ENCODE measurements around the gene ADGRB3. TPM values are rescaled to one million over a fixed set of nuclear protein-coding genes. Genes with fewer than 3 reads are reported as not detected.
"Not testable (repeated sequence)": the region's sequence is repeated elsewhere in the genome, so short reads cannot be mapped to it uniquely, and the experiment has no call there.

Gene ADGRB3
- total RNA-seq, 1 experiment from 2014 or later, result 2.0 TPM

DNA sequence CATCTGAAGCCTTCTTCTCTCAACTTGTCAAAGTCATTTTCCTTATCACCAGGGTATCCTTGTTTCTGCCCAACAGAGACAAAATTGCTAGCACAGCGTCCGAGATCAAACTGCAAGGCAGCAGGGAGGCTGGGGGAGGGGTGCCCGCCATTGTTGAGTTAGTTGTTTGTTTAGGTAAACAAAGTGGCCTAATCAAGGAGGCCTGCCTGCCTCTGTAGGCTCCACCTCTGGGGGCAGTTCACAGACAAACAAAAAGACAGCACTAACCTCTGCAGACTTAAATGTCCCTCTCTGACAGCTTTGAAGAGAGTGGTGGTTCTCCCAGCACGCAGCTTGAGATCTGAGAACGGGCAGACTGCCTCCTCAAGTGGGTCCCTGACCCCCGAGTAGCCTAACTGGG is 155.0 kb downstream of the ADGRB3 start:
- not testable (repeated sequence) for DNase-seq (ENCODE audit: low read depth)

DNA sequence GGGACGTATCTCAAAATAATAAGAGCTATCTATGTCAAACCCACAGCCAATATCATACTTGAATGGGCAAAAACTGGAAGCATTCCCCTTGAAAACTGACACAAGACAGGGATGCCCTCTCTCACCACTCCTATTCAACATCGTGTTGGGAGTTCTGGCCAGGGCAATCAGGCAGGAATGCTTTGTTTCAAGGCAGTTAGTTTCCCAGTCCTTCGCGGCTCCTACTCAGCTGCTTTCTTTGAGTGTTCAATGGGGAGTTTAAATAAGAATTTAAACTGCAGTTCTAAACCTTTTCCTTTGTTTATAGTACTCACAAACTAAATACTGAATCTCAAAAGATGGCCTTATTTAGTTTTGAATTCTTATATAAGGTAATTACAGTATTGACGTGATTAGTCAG is 179.9 kb downstream of the ADGRB3 start:
- DNase-seq (ENCODE audit: low read depth), result not testable (repeated sequence)

DNA sequence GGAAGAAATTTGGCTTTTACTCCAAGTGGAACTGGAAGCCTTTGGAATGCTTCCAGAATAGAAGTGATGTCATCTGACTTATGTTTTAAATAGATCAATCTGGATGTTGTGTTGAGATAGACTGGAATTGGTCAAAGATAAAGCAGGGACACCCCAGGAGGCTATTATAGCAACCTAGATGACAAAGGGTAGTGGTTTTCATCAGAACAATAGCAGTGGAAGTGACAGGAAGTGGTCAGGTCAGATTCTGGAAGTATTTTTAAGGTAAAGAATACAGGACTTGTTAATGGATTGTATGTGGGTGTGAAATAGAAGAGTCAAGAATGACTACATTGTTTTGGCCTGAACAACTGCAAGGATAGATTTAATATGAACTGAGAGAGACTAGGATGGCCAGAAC is 191.4 kb downstream of the ADGRB3 start:
- no peak for DNase-seq (ENCODE audit: low read depth)

DNA sequence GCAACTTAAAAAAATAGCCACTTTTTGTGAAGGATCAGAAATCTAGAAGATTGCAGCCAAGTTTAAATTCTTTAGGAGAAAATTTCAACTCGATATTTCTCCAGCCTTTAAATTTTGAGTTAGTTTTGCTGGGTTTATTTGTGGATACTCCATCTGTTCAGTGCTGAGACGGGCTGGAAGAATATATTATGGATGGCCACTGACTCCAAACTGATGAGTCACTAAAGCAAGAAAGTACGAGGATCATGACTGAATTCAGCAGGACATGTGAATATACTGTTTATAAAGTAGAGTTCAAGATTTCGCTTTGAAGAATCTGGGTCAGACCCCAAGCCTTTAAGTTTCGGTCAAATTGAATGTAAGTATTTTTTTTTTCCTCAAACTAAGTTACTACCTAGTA is 199.5 kb downstream of the ADGRB3 start:
- DNase-seq (ENCODE audit: low read depth), result peak; percentile 62

DNA sequence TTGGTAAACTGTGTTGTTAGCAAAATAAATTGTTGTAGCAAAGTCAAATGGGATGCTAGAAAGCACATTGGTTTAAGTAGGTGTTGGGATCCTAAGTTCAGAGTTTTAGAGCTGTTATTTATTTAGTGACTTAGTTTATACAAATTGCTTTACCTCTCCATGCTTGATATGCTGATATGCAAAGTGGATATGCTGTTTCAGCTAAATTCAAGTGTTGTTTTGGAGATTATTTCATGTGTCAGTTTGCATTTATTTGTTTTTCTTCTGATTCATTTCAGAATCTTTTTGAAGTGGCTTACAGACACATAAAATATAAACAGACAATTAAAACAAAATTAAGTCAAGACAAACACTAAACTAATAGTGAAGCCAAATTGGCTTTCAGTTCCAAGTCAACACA is 203.5 kb downstream of the ADGRB3 start:
- no peak for DNase-seq (ENCODE audit: low read depth)

DNA sequence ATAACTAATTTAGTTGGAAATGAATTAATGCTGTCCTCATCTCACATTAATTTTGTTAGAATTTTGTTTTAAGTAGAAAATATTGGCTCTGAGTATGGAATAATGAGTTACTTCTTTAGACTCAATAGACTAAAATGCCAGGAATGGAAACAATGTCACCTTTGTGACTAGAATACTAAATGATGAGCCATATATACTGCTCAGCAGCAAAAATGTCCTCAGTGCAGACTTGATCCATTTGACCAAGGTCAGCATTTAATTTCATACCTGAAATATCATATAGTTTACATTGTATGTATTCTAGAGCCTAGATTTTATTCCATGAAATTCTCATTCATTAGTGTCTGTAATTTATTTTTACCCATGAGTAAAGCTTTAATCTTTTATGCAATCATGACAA is 217.7 kb downstream of the ADGRB3 start:
- no peak for DNase-seq (ENCODE audit: low read depth)

DNA sequence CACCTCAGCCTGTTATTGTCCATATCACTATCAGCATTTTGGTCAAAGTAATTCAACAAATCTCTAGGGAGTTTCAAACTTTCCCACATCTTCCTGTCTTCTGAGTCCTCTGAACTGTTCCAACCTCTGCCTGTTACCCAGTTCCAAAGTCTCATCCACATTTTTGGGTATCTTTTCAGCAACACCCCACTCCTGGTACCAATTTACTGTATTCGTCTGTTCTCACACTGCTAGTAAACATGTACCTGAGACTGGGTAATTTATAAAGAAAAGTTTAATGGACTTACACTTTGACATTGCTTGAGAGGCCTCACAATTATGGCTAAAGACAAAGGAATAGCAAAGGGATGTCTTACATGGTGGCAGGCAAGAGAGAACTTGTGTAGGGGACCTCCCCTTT is 224.2 kb downstream of the ADGRB3 start:
- DNase-seq (ENCODE audit: low read depth), result no peak

DNA sequence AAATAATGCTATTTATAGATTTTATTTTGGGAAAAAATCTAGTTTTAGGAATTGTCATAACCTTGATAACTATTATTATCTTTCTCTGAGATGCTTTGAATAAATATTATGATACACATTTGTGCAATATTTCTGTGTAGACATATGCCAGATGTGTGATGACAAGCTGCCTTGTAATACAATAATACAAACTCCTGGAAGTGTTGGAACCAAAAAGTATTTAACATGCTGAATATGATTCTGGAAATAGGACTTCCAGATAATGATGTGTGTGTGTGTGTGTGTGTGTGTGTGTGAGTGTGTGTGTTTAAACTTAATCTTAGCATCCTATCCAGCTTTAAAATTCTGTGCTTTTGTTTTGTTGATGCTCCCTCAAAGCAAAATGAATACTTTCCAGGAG is 233.6 kb downstream of the ADGRB3 start:
- no peak for DNase-seq (ENCODE audit: low read depth)

DNA sequence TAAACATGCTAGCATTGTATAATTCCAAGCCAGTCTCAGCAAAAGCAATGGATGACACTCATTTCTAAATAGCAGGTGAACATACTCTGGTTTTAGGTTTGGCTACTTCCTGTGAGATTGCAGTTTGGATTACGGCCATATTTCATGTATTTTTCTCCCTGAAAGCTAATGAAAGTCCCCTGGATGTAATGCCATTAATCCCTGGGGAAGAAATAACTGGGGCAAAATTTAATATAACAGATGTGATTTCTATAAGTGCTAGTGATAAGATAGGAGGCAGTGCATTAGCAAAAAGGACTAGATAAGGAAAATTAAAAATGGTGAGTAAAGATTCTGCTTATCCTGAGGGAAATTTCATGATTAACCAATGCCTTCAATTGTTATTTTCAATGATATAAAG is 238.2 kb downstream of the ADGRB3 start:
- no peak for DNase-seq (ENCODE audit: low read depth)

DNA sequence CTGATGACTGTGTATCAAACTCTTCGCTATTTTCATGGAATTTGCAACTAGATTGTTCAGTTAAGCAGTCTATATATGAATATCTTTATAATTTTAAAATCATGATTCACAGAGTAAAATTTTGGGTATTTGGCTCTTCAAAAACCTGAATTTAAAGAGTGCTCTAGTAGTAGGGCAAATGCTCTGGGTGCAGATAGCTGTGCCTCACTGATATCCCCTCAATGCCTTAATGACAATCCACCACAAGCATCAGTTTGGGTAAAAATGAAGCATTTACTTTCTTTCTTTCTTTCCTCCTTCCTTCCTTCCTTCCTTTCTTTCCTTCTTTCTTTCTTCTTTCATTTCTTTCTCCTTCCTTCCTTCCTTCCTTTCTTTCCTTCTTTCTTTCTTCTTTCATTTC is 239.7 kb downstream of the ADGRB3 start:
- DNase-seq (ENCODE audit: low read depth), result no peak

DNA sequence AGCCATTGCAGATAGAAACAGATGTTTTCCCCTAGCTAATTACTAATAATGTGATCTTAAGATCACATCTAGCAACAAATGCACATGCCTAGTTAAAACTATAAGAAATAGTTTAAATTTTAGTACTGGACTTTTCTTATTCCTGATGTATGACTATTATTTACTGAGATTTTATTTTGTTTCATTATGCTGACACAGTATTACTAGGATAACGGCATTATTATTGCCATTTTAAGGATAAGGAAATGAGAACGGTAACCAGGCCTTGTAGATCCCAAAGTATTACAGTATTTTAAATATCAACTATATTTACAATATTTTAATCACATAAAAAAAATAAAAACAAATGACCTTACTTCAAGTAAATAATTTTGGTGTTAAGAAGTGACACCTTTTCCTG is 240.3 kb downstream of the ADGRB3 start:
- DNase-seq (ENCODE audit: low read depth), result no peak

DNA sequence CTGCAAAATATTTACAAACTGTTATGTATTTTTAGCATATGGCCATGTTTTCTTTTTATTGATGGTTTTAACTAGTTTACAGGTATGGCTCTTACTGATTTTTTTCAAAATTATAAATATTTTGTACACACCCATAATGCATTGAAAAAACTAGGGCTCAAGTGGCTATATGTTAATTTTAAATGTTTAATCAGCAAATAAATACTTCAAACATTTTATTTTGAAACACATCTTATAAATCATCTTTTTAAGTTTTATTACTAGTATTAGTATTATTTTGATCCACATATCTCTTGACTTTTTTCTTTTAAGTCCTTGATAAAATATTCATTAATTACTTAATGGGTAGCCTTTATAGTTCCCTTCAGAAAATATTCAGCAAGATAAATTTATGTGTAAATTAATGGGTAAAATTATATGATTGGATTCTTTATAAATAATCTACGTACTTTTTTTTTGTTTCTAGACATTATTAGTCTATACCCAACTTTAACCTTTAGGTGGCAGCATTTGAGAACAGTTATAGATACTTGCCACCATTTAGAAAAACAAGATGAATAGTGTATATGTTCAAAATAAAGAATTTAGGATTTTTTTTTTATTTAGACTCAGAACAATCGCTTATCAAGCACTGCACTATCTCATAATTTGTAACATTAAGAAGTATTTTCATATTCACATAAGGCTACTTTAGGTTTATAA is 241.9 kb downstream of the ADGRB3 start:
- peak; percentile 36 for DNase-seq (ENCODE audit: low read depth)

DNA sequence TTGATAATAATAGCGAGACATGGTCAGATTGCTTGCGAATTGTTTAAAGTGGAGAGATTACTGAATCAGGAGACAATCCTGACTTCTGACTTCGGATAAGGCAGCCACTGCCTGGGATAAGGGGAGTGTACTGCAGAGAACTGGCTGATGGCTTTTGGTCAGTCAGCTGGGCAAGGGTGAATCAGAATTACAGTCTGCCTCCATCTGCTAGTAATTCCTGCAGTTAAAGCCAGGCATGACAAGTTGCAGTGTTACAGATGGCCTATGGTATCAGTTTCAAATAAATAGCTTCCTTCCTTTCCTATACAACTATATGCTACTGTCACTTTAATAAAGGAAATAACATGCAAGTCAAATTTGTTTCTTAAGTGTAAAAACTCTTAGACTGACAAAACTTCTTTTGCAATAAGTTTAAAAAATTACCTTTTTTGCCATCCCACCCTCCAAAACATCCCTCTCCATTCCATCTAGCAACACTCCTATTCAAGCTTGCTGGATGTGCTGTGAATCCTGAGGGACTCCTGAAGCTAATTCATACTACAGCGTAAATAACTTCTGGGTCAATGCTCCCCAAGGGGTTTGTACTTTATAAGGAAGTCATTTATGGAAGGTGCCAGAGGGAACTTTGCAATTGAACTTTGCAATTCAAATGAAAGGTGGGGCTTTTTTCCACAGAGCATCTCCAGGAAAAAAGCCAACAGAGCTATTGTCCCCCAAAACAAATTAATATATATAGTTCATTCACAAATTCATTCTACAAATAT is 245.2 kb downstream of the ADGRB3 start:
- peak; percentile 41 for DNase-seq (ENCODE audit: low read depth)

DNA sequence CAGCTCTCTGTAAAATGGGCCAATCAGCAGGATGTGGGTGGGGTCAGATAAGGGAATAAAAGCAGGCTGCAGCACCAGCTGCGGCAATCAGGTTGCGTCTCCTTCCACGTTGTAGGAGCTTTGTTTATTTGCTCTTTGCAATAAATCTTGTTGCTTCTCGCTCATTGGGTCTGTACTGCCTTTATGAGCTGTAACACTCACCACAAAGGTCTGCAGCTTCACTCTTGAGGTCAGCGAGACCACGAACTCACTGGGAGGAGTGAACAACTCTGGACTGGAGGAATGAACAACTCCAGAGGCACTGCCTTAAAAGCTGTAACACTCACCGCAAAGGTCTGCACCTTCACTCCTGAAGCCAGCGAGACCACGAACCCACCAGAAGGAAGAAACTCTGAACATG is 248.2 kb downstream of the ADGRB3 start:
- peak; percentile 80 for DNase-seq (ENCODE audit: low read depth)

DNA sequence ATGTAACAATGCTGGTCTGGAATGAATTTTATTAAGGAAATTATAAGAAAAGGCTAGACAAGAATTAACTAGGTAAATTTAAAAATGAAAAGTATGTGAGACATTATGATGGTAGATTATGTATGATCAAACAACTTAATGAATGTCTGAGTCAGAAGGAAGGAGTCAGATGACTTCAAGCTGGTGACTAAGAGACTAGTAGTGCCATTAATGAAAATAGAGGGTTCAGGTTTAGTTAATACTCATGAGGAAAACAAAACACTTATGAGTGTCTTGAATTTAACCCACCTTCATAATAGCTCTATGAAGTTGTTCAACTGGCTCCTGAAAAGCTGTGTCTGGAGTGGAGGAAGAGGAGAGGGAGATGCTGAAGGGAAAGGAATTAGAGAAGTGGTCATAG is 256.3 kb downstream of the ADGRB3 start:
- DNase-seq (ENCODE audit: low read depth), result peak; percentile 41

DNA sequence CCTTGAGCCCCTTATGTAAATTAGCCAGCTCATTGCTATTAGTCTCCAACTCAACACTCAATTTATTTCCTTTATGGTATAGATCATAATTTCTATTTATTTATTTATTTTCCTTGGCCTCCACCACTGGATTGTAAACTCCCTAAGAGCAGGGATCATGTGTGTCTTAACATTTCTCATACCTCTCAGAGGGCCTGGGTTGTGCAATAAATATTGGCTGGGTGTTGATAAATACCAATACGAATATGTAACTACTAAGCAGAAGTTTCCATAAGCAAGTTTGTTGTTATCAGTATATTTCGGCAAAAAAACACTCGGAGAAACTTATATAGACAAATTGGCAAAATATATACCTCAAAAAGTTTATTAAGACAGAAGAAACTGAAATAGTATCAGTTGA is 257.4 kb downstream of the ADGRB3 start:
- no peak for DNase-seq (ENCODE audit: low read depth)

DNA sequence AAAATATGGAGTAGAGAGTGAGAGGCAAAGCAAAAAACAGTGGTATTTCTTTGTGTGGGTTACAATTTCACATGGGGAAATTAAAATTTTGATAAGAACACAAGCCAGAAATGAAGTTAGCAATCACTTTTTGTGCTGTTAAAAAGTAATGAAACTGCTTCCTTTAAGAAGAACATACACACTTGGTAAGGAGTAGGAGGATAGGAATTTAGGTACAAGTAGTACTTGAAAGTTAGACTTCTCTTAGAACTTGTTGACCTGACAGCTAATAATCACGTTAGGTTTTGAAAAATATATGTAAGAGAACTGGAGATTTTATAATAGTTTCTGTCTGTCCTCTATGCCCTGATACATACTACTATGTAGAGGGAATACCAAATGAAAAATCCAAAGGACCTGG is 260.8 kb downstream of the ADGRB3 start:
- no peak for DNase-seq (ENCODE audit: low read depth)

DNA sequence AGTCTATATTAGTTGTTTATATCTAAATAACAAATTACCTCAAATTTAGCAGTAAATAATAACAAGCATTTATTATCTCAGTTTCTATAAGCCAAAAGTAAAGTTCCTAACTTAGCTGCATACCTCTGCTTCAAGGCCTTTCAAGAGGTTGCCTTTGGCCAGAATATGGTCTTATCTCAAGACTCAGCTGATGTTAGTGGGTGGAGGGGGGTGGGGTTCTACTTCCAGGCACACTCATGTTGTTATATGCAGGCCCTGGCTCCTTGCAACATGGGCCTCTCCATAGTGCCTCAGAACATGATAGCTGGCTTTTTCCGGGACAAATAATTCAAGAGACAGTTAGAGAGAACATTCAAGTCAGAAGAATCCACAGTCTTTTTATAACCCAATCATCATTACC is 266.0 kb downstream of the ADGRB3 start:
- DNase-seq (ENCODE audit: low read depth), result no peak

DNA sequence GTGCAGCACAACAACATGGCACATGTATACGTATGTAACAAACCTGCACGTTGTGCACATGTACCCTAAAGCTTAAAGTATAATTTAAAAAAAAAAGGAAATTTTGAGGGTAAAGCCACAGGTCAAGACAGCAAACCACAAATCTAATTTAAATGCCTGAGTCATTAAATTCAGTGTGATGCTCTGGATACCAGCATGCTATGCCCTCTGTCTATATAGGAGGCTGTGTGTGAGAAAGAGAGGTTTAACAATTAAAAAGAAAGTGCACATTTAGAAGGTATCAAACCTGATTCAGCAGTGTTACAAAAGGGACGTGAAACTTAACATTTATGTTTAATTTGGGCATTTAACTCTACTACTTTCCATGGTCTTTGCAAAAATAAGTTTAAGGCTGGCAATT is 276.3 kb downstream of the ADGRB3 start:
- peak; percentile 50 for DNase-seq (ENCODE audit: low read depth)

DNA sequence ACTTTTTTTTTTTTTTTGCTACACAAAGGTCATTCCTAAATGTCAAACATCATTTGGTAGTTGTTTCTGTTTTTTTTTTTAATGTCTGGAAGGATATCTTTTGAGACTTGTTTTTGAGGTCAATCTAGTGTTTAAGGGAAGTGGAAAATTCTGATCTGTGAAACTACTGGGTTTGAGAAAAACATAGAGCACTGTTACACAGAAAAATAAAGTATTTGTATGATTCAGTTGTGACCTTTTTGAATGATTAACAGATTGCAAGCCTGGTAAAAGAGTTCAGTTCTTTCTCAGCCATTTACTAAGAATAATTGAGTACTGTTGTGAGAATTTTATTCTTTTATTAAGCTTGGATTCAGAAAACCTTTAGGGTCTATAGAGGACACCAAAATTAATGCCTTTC is 276.7 kb downstream of the ADGRB3 start:
- no peak for DNase-seq (ENCODE audit: low read depth)

DNA sequence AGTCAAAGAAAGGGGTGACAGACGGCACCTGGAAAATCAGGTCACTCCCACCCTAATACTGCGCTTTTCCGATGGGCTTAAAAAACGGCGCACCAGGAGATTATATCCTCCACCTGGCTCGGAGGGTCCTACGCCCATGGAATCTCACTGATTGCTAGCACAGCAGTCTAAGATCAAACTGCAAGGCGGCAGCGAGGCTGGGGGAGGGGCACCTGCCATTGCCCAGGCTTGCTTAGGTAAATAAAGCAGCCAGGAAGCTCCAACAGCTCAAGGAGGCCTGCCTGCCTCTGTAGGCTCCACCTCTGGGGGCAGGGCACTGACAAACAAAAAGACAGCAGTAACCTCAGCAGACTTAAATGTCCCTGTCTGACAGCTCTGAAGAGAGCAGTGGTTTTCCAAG is 277.7 kb downstream of the ADGRB3 start:
- not testable (repeated sequence) for DNase-seq (ENCODE audit: low read depth)

DNA sequence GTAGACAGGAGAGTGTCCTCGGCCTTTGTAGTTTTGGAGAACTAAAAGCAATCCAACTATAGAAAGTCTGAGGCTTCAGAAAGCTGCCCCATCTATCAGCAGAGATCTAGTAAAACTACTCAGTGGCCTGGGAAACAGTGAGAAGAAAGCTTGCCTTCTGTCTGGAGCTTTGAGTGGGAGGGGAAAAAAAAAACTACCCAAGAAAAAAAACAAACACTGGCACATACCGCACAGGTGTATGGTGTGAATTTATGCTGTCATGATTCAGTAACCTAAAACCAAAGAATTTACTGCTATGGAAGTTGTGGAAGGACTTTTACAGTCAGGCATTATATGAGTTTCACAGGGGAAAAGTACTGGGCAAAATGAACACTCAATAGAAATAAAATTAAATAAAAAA is 280.5 kb downstream of the ADGRB3 start:
- no peak for DNase-seq (ENCODE audit: low read depth)

DNA sequence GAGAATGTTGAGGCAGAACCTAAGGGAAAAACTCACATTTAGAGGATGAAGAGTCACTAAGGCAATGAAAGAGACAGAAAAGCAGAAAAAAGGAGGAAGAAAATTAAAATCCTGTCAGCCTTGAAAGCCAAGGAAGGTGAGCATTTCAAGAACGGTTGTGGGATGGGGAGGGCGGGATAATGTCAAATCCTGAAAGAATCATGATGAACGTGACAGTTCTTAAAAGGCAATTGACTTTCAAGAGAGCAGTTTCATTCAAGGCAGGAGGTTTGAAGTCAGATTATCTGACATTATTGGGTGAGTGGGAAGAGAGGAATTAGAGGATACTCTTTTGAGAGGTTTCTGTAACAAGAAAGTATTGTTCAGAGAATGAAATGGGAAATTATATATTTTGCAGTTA is 284.5 kb downstream of the ADGRB3 start:
- DNase-seq (ENCODE audit: low read depth), result no peak

DNA sequence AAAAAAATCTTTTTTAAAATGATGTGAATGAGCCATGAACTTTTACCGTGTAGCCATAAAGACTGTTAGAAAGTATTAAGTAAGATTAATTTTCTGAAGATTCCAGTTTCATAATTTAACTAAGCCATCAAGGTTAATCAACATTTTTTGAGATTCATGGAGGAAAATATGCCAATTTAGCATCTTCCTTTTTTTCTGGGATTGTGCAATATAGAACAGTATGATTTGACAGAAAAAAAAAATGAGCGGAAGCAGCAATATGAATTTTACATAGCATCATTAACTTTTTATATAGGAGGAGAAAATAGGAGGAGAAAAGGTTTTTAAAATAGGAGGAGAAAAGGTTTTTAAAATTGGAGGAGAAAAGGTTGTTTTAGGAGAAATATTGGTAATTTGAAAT is 306.3 kb downstream of the ADGRB3 start:
- no peak for DNase-seq (ENCODE audit: low read depth)

Measured in M059J (cell line).